ENCODE results near the gene GRIK4. TPM values are rescaled to one million over a fixed set of nuclear protein-coding genes. Genes with fewer than 3 reads are reported as not detected.
A peak's percentile ranks its signal among the peaks of the same experiment; 100 is the strongest.

Gene GRIK4
- total and polyA plus RNA-seq, 2 of the 4 experiments (the other 2 are of a cell fraction) = 0.18 to 0.38 TPM

DNA sequence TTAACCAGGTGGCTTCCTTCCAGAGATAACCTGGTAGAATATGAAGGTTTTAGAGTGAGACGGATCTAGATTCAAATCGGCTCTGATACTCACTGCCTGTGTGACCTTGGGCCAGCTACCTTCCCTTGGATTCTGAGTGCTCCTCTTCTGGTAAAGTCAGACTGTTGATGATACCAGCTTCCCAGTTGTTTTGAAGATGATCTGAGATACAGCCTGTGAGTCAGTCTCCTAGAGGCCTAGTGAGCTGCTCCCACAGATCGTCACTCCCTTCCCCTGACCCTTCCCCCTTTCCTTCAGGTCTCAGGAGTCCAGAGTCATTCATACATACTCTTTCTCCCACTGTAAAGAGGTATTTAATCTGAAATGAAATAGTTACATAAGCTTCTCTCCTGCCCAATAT is 207.8 kb downstream of the GRIK4 start:
- no peaks in the 10 kb centered on the region for H4K20me1 ChIP-seq (ENCODE audit: insufficient read depth, low read length)
- H2BK120ac ChIP-seq (ENCODE audit: low read depth, low read length) = no peak overlapping the region
- no peak overlapping the region for H2AK5ac ChIP-seq (ENCODE audit: low read depth, low read length)
- H2BK20ac ChIP-seq (ENCODE audit: low read depth, low read length) = no peak overlapping the region
- no peak overlapping the region for H3K4me2 ChIP-seq (ENCODE audit: low read depth, low read length)
- TF ChIP-seq, protein P1, sequence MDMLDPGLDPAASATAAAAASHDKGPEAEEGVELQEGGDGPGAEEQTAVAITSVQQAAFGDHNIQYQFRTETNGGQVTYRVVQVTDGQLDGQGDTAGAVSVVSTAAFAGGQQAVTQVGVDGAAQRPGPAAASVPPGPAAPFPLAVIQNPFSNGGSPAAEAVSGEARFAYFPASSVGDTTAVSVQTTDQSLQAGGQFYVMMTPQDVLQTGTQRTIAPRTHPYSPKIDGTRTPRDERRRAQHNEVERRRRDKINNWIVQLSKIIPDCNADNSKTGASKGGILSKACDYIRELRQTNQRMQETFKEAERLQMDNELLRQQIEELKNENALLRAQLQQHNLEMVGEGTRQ (IDR thresholded peaks at IDR 0.05; ENCODE audit: low read depth, low read length) = no peak
- TF ChIP-seq CHD1 (IDR thresholded peaks at IDR 0.05; ENCODE audit: low read depth, low read length) = no peak
- no peak for TF ChIP-seq MAFK (IDR thresholded peaks at IDR 0.05; ENCODE audit: low read depth, low read length)
- TF ChIP-seq MAZ (IDR thresholded peaks at IDR 0.05; ENCODE audit: borderline replicate concordance, low read depth, low read length) = no peak
- TF ChIP-seq SMC3 (IDR thresholded peaks at IDR 0.05; ENCODE audit: low read depth, low read length) = no peak
- TF ChIP-seq, protein P2, sequence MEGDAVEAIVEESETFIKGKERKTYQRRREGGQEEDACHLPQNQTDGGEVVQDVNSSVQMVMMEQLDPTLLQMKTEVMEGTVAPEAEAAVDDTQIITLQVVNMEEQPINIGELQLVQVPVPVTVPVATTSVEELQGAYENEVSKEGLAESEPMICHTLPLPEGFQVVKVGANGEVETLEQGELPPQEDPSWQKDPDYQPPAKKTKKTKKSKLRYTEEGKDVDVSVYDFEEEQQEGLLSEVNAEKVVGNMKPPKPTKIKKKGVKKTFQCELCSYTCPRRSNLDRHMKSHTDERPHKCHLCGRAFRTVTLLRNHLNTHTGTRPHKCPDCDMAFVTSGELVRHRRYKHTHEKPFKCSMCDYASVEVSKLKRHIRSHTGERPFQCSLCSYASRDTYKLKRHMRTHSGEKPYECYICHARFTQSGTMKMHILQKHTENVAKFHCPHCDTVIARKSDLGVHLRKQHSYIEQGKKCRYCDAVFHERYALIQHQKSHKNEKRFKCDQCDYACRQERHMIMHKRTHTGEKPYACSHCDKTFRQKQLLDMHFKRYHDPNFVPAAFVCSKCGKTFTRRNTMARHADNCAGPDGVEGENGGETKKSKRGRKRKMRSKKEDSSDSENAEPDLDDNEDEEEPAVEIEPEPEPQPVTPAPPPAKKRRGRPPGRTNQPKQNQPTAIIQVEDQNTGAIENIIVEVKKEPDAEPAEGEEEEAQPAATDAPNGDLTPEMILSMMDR (conservative IDR thresholded peaks at IDR 0.05; ENCODE audit: low read depth, low read length) = no peak
- no peak for TF ChIP-seq BHLHE40 (IDR thresholded peaks at IDR 0.05; ENCODE audit: low read depth, low read length)
- no peak for TF ChIP-seq RCOR1 (IDR thresholded peaks at IDR 0.05; ENCODE audit: insufficient replicate concordance, low read length)
- TF ChIP-seq, protein P3, sequence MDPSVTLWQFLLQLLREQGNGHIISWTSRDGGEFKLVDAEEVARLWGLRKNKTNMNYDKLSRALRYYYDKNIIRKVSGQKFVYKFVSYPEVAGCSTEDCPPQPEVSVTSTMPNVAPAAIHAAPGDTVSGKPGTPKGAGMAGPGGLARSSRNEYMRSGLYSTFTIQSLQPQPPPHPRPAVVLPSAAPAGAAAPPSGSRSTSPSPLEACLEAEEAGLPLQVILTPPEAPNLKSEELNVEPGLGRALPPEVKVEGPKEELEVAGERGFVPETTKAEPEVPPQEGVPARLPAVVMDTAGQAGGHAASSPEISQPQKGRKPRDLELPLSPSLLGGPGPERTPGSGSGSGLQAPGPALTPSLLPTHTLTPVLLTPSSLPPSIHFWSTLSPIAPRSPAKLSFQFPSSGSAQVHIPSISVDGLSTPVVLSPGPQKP (IDR thresholded peaks at IDR 0.05; ENCODE audit: borderline replicate concordance, low read depth, low read length) = no peak
- TF ChIP-seq MXI1 (IDR thresholded peaks at IDR 0.05; ENCODE audit: borderline replicate concordance, low read depth, low read length) = no peak
- TF ChIP-seq CEBPB (IDR thresholded peaks at IDR 0.05; ENCODE audit: low read depth, low read length) = no peak
- TF ChIP-seq RFX5 (IDR thresholded peaks at IDR 0.05; ENCODE audit: low read depth, low read length) = no peak
- TF ChIP-seq POLR2A (IDR thresholded peaks at IDR 0.05; ENCODE audit: low read depth, low read length) = no peak
- no peak for TF ChIP-seq FOS (IDR thresholded peaks at IDR 0.05; ENCODE audit: low read depth, low read length)
- no peak for TF ChIP-seq RAD21 (IDR thresholded peaks at IDR 0.05; ENCODE audit: low read length)
- TF ChIP-seq NFE2L2 (IDR thresholded peaks at IDR 0.05; ENCODE audit: low read depth, low read length) = no peak
- intact Hi-C loops (cut with micrococcal nuclease) = loop anchor here (10.0 kb wide), 4 partner anchors 175 to 475 kb away; partner anchors contain the start of gene GRIK4
- H3K9ac ChIP-seq (ENCODE audit: low read depth, low read length) = no peak overlapping the region
- H3K27me3 ChIP-seq (ENCODE audit: control insufficient read depth, insufficient read depth, low read length) = peaks cover 12% of the 10 kb centered on the region
- no peaks in the 10 kb centered on the region for H3K9me3 ChIP-seq (ENCODE audit: control insufficient read depth, insufficient read depth, low read length)
- no peak overlapping the region for H4K5ac ChIP-seq (ENCODE audit: low read depth, low read length)
- peak; percentile 75 for ATAC-seq (ENCODE audit: low read depth)
- no peak overlapping the region for H2BK15ac ChIP-seq (ENCODE audit: low read depth, low read length)
- DNase-seq = peak; percentile 34
- H3K14ac ChIP-seq (replicated peaks; ENCODE audit: low read depth, low read length) = no peak overlapping the region
- H3K4ac ChIP-seq (ENCODE audit: low read depth, low read length) = no peak overlapping the region
- no peak overlapping the region for H2BK5ac ChIP-seq (ENCODE audit: low read depth, low read length, poor library complexity, severe bottlenecking)
- no peak overlapping the region for H4K8ac ChIP-seq (ENCODE audit: low read depth in 2 of 2, low read length in 2 of 2)
- H3K4me1 ChIP-seq (ENCODE audit: control insufficient read depth, insufficient read depth, low read length) = no peaks in the 10 kb centered on the region
- H3K4me3 ChIP-seq (ENCODE audit: insufficient read depth, low read depth, low read length) = no peak overlapping the region
- H3K27ac ChIP-seq (ENCODE audit: insufficient read depth, low read length) = no peak overlapping the region
- no peak overlapping the region for H3K23ac ChIP-seq (ENCODE audit: low read depth, low read length)
- BruUV-seq (replicated peaks) = no TSS peak
- no peak overlapping the region for H2AFZ ChIP-seq (replicated peaks; ENCODE audit: low read length, poor library complexity)
- H2AK9ac ChIP-seq (replicated peaks; ENCODE audit: low read depth, low read length, poor library complexity) = no peak overlapping the region
- no peak overlapping the region for H4K91ac ChIP-seq (ENCODE audit: insufficient read depth, low read depth, low read length)
- no peaks in the 10 kb centered on the region for H3K9me1 ChIP-seq (ENCODE audit: insufficient read depth, low read length)
- in situ Hi-C loops (cut with MboI; ENCODE audit: low sequenced_read_pairs) = no loop called here
- no peaks in the 10 kb centered on the region for H3K36me3 ChIP-seq (ENCODE audit: control insufficient read depth, insufficient read depth, low read length)
- dilution Hi-C loops (cut with HindIII; ENCODE audit: low sequenced_read_pairs, unreplicated experiment) = no loop called here
- H3K79me1 ChIP-seq (ENCODE audit: low read depth in 1 of 2, low read length in 2 of 2) = no peaks in the 10 kb centered on the region
- POLR2A ChIA-PET (ENCODE audit: unreplicated experiment) = no interaction called here
- no peak overlapping the region for H3K56ac ChIP-seq (ENCODE audit: extremely low read depth, insufficient read depth, low read length)
- 14% methylated on average over 1 of the region's 3 CpGs; no CpG with 5 or more reads in 1 of the 2 experiments for WGBS, 2 experiments (ENCODE audit: extremely low coverage in 2 of 2, insufficient read length in 1 of 2)
- no peak overlapping the region for H3K18ac ChIP-seq (ENCODE audit: low read depth, low read length)
- CTCF ChIA-PET = interaction anchor here (1.3 kb wide), 1 partner anchor 10 kb away, joined by 3 read pairs; no protein-coding TSS in a partner anchor
